Spleen (tissue), 7 donors: ENCODE results near the gene DCAF15.

Experiments used
- CTCF ChIP-seq, 11 experiments: fragments of 200-600 bp in 7 of 11; fragments of 450-650 bp in 4 of 11; sonication (generic) in 4 of 11; IDR thresholded peaks in 8 of 11; conservative IDR thresholded peaks in 3 of 11; 1 replicate in 7 of 11; 2 replicates in 4 of 11; pipeline versions ENCODE4 v1.4.0 to v1.8.0; 2016 to 2021; ENCODE audit warnings: antibody characterized with exemption in 11 of 11, inconsistent platforms in 4 of 11, mild to moderate bottlenecking in 1 of 11
- POLR2A ChIP-seq, 3 donors: fragments of 450-650 bp; IDR thresholded peaks; one replicate each; pipeline ENCODE4 v1.5.1; 2017; ENCODE audit warnings: antibody characterized with exemption in 3 of 3, mild to moderate bottlenecking in 1 of 3
- donor health status: DM: no; HTN: no; CAD: no; lungs with moderate emphysema.
- donor health status: DM: no; HTN: no; CAD: no.
- donor health status: DM: no; HTN: no; CAD: no.

DNA sequence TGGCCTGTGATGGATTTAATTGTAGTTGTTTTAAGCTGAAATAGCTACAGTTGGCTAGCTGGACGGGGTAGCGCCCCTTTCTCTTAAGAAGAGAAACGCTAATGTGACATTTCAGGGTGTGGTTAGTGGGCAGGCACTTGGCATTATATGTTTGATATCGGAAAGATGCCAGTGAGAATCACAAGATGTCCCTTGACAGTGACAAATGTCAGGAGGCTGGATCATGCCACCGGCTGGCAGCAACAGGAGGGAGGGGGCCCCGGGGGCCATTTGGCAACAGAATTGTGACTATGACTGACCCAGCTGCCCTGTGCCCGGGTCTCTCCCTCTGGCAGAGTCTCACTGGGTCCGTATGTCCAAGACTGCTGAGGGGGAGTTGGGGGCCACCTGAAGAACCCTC is 4.7 kb downstream of the DCAF15 start:
- no peak for TF ChIP-seq CTCF (IDR thresholded peaks at IDR 0.05 in 8 of 11, conservative IDR thresholded peaks at IDR 0.05 in 3 of 11)
- TF ChIP-seq POLR2A (IDR thresholded peaks at IDR 0.05), result no peak
